HEK293 (cell line): ENCODE data around the gene C6orf47.
A peak's percentile ranks its signal among the peaks of the same experiment; 100 is the strongest.

Experiments used
- CTCF ChIP-seq: fragments of 450-650 bp; formaldehyde crosslinking; IDR thresholded peaks from 2 replicates; pipeline ENCODE4 v1.5.1; 2016; ENCODE audit warnings: missing biosample characterization, missing genetic modification characterization
- HOXD13 ChIP-seq: sonication (generic); formaldehyde crosslinking; IDR thresholded peaks from 2 replicates; pipeline ENCODE4 v1.8.0; 2022; ENCODE audit warnings: missing genetic modification reagents, borderline replicate concordance
- KLF10 ChIP-seq: fragments of 450-650 bp; IDR thresholded peaks from 2 replicates; pipeline ENCODE4 v1.5.1; 2018; ENCODE audit warnings: missing biosample characterization, mild to moderate bottlenecking, missing genetic modification characterization
- KLF17 ChIP-seq: fragments of 450-650 bp; formaldehyde crosslinking; IDR thresholded peaks from 2 replicates; pipeline ENCODE4 v1.5.1; 2016; ENCODE audit warnings: missing biosample characterization, missing genetic modification characterization
- KLF8 ChIP-seq: fragments of 450-650 bp; formaldehyde crosslinking; IDR thresholded peaks from 2 replicates; pipeline ENCODE4 v1.5.1; 2016; ENCODE audit warnings: missing biosample characterization, missing genetic modification characterization
- MZF1 ChIP-seq: fragments of 450-650 bp; formaldehyde crosslinking; IDR thresholded peaks from 2 replicates; pipeline ENCODE4 v1.5.1; 2017; ENCODE audit warnings: missing biosample characterization, missing genetic modification characterization, borderline replicate concordance
- PBX3 ChIP-seq: sonication (generic); formaldehyde crosslinking; IDR thresholded peaks from 2 replicates; pipeline ENCODE4 v1.8.1; 2022; ENCODE audit warnings: mild to moderate bottlenecking, moderate library complexity, missing genetic modification reagents
- SETDB1 ChIP-seq: IDR thresholded peaks from one replicate; pipeline ENCODE4 v1.6.1; 2017; ENCODE audit warnings: mild to moderate bottlenecking, low read length, moderate library complexity, mixed read lengths; ENCODE audit not compliant: insufficient read length
- TCF7L2 ChIP-seq: IDR thresholded peaks from 2 replicates; pipeline ENCODE4 v1.6.1; 2011; ENCODE audit warnings: low read depth, mild to moderate bottlenecking, inconsistent platforms, low read length, moderate library complexity, borderline replicate concordance
- ZBTB21 ChIP-seq: fragments of 450-650 bp; formaldehyde crosslinking; IDR thresholded peaks from 2 replicates; pipeline ENCODE4 v1.5.1; 2017; ENCODE audit warnings: missing biosample characterization, missing genetic modification characterization
- ZBTB6 ChIP-seq: fragments of 450-650 bp; formaldehyde crosslinking; IDR thresholded peaks from 2 replicates; pipeline ENCODE4 v1.5.1; 2017; ENCODE audit warnings: missing biosample characterization, missing genetic modification characterization
- ZEB2 ChIP-seq: fragments of 450-650 bp; formaldehyde crosslinking; IDR thresholded peaks from 2 replicates; pipeline ENCODE4 v1.5.1; 2016; ENCODE audit warnings: missing biosample characterization, missing genetic modification characterization
- ZFHX2 ChIP-seq: fragments of 450-650 bp; formaldehyde crosslinking; conservative IDR thresholded peaks from 2 replicates; pipeline ENCODE4 v1.5.1; 2016; ENCODE audit warnings: missing biosample characterization, missing genetic modification characterization
- ZNF10 ChIP-seq: fragments of 450-650 bp; formaldehyde crosslinking; IDR thresholded peaks from 2 replicates; pipeline ENCODE4 v1.5.1; 2017; ENCODE audit warnings: missing biosample characterization, missing genetic modification characterization
- ZNF132 ChIP-seq: fragments of 450-650 bp; formaldehyde crosslinking; IDR thresholded peaks from 2 replicates; pipeline ENCODE4 v1.5.1; 2017; ENCODE audit warnings: missing biosample characterization, missing genetic modification characterization, borderline replicate concordance
- ZNF133 ChIP-seq: fragments of 450-650 bp; formaldehyde crosslinking; IDR thresholded peaks from 2 replicates; pipeline ENCODE4 v1.5.1; 2016; ENCODE audit warnings: missing biosample characterization, missing genetic modification characterization
- ZNF146 ChIP-seq: fragments of 450-650 bp; formaldehyde crosslinking; IDR thresholded peaks from 2 replicates; pipeline ENCODE4 v1.5.1; 2016; ENCODE audit warnings: missing biosample characterization, missing genetic modification characterization
- ZNF16 ChIP-seq: fragments of 450-650 bp; formaldehyde crosslinking; IDR thresholded peaks from 2 replicates; pipeline ENCODE4 v1.5.1; 2016; ENCODE audit warnings: low read depth, missing biosample characterization, missing genetic modification characterization
- ZNF2 ChIP-seq: fragments of 450-650 bp; formaldehyde crosslinking; IDR thresholded peaks from 2 replicates; pipeline ENCODE4 v1.5.1; 2016; ENCODE audit warnings: missing biosample characterization, missing genetic modification characterization
- ZNF24 ChIP-seq: fragments of 450-650 bp; formaldehyde crosslinking; IDR thresholded peaks from 2 replicates; pipeline ENCODE4 v1.5.1; 2016; ENCODE audit warnings: missing biosample characterization, missing genetic modification characterization
- ZNF248 ChIP-seq: fragments of 450-650 bp; formaldehyde crosslinking; IDR thresholded peaks from 2 replicates; pipeline ENCODE4 v1.5.1; 2017; ENCODE audit warnings: missing biosample characterization, missing genetic modification characterization
- ZNF26 ChIP-seq: fragments of 450-650 bp; formaldehyde crosslinking; IDR thresholded peaks from 2 replicates; pipeline ENCODE4 v1.5.1; 2016; ENCODE audit warnings: missing biosample characterization, missing genetic modification characterization
- ZNF394 ChIP-seq: fragments of 450-650 bp; formaldehyde crosslinking; IDR thresholded peaks from 2 replicates; pipeline ENCODE4 v1.5.1; 2016; ENCODE audit warnings: missing biosample characterization, missing genetic modification characterization, mild to moderate bottlenecking, moderate library complexity, borderline replicate concordance
- ZNF513 ChIP-seq: fragments of 450-650 bp; IDR thresholded peaks from 2 replicates; pipeline ENCODE4 v1.5.1; 2018; ENCODE audit warnings: missing biosample characterization, missing genetic modification characterization
- ZNF558 ChIP-seq: fragments of 450-650 bp; formaldehyde crosslinking; IDR thresholded peaks from 2 replicates; pipeline ENCODE4 v1.5.1; 2016; ENCODE audit warnings: missing biosample characterization, missing genetic modification characterization
- ZNF561 ChIP-seq: fragments of 450-650 bp; IDR thresholded peaks from 2 replicates; pipeline ENCODE4 v1.5.1; 2018; ENCODE audit warnings: missing biosample characterization, missing genetic modification characterization, borderline replicate concordance
- ZNF585B ChIP-seq: fragments of 450-650 bp; formaldehyde crosslinking; IDR thresholded peaks from 2 replicates; pipeline ENCODE4 v1.5.1; 2016; ENCODE audit warnings: missing biosample characterization, missing genetic modification characterization
- ZNF600 ChIP-seq: fragments of 450-650 bp; formaldehyde crosslinking; IDR thresholded peaks from 2 replicates; pipeline ENCODE4 v1.5.1; 2016; ENCODE audit warnings: missing biosample characterization, missing genetic modification characterization
- ZNF707 ChIP-seq: fragments of 450-650 bp; formaldehyde crosslinking; IDR thresholded peaks from 2 replicates; pipeline ENCODE4 v1.5.1; 2016; ENCODE audit warnings: missing biosample characterization, missing genetic modification characterization
- ZNF768 ChIP-seq: fragments of 450-650 bp; formaldehyde crosslinking; IDR thresholded peaks from 2 replicates; pipeline ENCODE4 v1.5.1; 2018; ENCODE audit warnings: missing biosample characterization, mild to moderate bottlenecking, missing genetic modification characterization
- ZNF777 ChIP-seq: fragments of 450-650 bp; formaldehyde crosslinking; IDR thresholded peaks from 2 replicates; pipeline ENCODE4 v1.5.1; 2017; ENCODE audit warnings: missing biosample characterization, missing genetic modification characterization, borderline replicate concordance
- ZNF792 ChIP-seq: fragments of 450-650 bp; formaldehyde crosslinking; IDR thresholded peaks from 2 replicates; pipeline ENCODE4 v1.5.1; 2016; ENCODE audit warnings: missing biosample characterization, missing genetic modification characterization
- ZSCAN16 ChIP-seq: fragments of 450-650 bp; formaldehyde crosslinking; IDR thresholded peaks from 2 replicates; pipeline ENCODE4 v1.5.1; 2016; ENCODE audit warnings: missing biosample characterization, missing genetic modification characterization

C6orf47 gene

GRCh38 chr6:31665501-31666336 lies 5.1 kb upstream of the C6orf47 start, which contains the start of gene CSNK2B (continued):
- TF ChIP-seq ZEB2 (tag by site-specific recombination) (peak; percentile 65; the same call in 1 of the 2 replicates), ZNF2 (no peak), ZNF24 (tag by site-specific recombination) (no peak), ZNF792 (tag by site-specific recombination) (no peak), ZNF26 (tag by site-specific recombination) (no peak), ZNF768 (tag by site-specific recombination) (no peak), ZNF585B (tag by site-specific recombination) (no peak), ZFHX2 (tag by site-specific recombination) (peak; percentile 65), ZBTB6 (tag by site-specific recombination) (no peak), MZF1 (tag by site-specific recombination) (no peak), ZNF16 (no peak), ZNF10 (tag by site-specific recombination) (peak; percentile 95), ZBTB21 (tag by site-specific recombination) (no peak), ZNF146 (tag by site-specific recombination) (peak; percentile 27; the same call in 1 of the 2 replicates), ZNF394 (tag by site-specific recombination) (no peak), ZNF707 (tag by site-specific recombination) (no peak), SETDB1 (no peak), ZNF561 (tag by site-specific recombination) (peak; percentile 44), KLF17 (tag by site-specific recombination) (peak; percentile 64), ZNF248 (tag by site-specific recombination) (no peak), ZNF600 (peak; percentile 9; the same call in 1 of the 2 replicates), KLF8 (tag by site-specific recombination) (peak; percentile 76), ZNF132 (tag by site-specific recombination) (no peak), KLF10 (tag by site-specific recombination) (no peak), HOXD13 (CRISPR knock-in tag) (no peak), CTCF (tag by site-specific recombination) (peak; percentile 75), ZNF133 (no peak), ZNF558 (tag by site-specific recombination) (no peak), ZSCAN16 (tag by site-specific recombination) (no peak), TCF7L2 (peak; percentile 44; the same call in 1 of the 2 replicates), ZNF513 (tag by site-specific recombination) (0 out of 2 replicates have a peak, but pooled peaks have one; percentile 8), PBX3 (CRISPR knock-in tag) (no peak), ZNF777 (tag by site-specific recombination) (no peak)
